Epithelial cell of esophagus (primary cell): ENCODE data around the gene HPSE2.

Experiments used
- DNase-seq: peaks from one replicate; pipeline ENCODE4 v3.0.0; 2010; ENCODE audit warnings: low read depth
- H3K4me3 ChIP-seq: 2 replicates; pipeline ENCODE4 v1.5.1; 2011; ENCODE audit warnings: mild to moderate bottlenecking, low read length, control low read depth
- TF ChIP-seq, protein P1 (sequence below): IDR thresholded peaks from 2 replicates; pipeline ENCODE4 v1.5.1; 2011; ENCODE audit warnings: low read depth, mild to moderate bottlenecking, low read length, control low read depth, inconsistent platforms; ENCODE audit not compliant: insufficient read depth; ENCODE audit errors: missing control alignments

HPSE2 gene

GRCh38 chr10:98664329-98665042, 571.2 kb downstream of the HPSE2 start:
- TF ChIP-seq, protein P1, sequence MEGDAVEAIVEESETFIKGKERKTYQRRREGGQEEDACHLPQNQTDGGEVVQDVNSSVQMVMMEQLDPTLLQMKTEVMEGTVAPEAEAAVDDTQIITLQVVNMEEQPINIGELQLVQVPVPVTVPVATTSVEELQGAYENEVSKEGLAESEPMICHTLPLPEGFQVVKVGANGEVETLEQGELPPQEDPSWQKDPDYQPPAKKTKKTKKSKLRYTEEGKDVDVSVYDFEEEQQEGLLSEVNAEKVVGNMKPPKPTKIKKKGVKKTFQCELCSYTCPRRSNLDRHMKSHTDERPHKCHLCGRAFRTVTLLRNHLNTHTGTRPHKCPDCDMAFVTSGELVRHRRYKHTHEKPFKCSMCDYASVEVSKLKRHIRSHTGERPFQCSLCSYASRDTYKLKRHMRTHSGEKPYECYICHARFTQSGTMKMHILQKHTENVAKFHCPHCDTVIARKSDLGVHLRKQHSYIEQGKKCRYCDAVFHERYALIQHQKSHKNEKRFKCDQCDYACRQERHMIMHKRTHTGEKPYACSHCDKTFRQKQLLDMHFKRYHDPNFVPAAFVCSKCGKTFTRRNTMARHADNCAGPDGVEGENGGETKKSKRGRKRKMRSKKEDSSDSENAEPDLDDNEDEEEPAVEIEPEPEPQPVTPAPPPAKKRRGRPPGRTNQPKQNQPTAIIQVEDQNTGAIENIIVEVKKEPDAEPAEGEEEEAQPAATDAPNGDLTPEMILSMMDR = peak; percentile 69
- H3K4me3 ChIP-seq = no peak overlapping the region
- DNase-seq = peak; percentile 52

- no peak for DNase-seq
- TF ChIP-seq, protein P1 = no peak
- H3K4me3 ChIP-seq = no peak overlapping the region
Measured at GRCh38 chr10:98659951-98660350, 575.7 kb downstream of the HPSE2 start.

DNA sequence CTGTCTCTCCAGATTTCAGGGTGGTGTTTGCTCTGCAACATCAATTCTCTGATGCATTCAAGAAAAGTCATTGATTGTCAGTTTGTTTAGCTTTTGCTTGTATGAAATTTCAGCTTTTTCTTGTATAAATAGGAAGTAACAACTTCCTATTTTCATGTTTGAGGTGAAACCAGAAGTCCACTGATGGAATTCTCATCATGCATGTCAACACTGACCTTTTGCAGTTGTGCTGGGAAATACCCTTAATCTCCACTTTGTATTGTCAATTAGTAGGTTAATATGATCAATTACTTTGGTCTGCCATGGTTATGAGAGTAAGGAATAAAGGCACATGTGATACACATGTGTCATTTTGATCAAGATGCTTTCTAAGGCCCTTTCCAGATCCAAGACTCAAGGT, 580.2 kb downstream of the HPSE2 start:
- TF ChIP-seq, protein P1 = no peak
- no peak for DNase-seq
- H3K4me3 ChIP-seq = no peak overlapping the region

DNA sequence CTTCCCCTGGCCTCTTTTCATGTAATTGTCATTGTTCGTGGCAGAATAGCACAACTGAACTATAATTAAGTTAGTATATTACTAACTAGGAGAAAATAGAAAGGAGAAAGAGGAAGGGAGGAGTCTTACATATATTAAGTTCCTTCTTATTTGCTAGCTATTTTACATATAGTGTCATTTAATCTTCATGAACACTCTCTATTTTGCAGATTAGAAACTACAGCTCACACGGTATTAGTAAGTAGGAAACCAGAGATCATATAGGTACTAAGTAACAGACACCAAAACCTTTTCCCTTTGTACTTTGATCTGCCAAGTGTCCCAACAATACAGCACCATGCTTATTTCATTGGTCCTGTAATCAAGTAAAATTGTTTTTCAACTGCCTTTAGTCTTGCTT, 586.5 kb downstream of the HPSE2 start:
- TF ChIP-seq, protein P1 = no peak
- DNase-seq = no peak
- H3K4me3 ChIP-seq = no peak overlapping the region

GRCh38 chr10:98646998-98647917, 588.4 kb downstream of the HPSE2 start:
- H3K4me3 ChIP-seq = no peak overlapping the region
- TF ChIP-seq, protein P1 = no peak
- DNase-seq = no peak

- no peak overlapping the region for H3K4me3 ChIP-seq
- no peak for DNase-seq
- TF ChIP-seq, protein P1 = no peak
Measured at GRCh38 chr10:98644466-98644865, 591.2 kb downstream of the HPSE2 start.

DNA sequence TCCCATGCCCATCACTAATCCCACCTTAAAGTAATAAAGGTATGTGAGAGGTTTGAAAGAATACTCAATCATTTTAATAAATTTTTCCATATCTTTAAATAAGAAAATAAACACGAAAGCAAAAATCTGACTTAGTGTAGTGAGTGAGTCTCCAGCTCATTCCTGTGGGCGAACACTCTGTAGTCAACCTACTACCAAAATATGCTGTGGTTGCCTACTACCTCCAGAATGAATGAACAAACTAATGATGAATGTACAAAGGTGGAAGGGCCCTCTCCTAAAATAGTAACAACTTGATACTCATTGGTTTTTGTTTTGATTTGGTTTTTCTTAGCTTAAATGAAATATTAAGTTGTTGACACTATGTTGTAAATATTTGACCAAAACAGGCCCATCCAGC, 593.4 kb downstream of the HPSE2 start:
- no peak overlapping the region for H3K4me3 ChIP-seq
- no peak for DNase-seq
- TF ChIP-seq, protein P1 = no peak
